Activated effector memory CD4-positive, alpha-beta T cell treated with anti-CD3 and anti-CD28 coated beads, Interleukin-2, amount 50 U/mL, for 16 hours (primary cell): ENCODE measurements around the gene APOC3.

ENCODE experiments used
- DNase-seq: peaks from one replicate; pipeline ENCODE4 v3.0.0-alpha.2; 2020

Gene APOC3

GRCh38 chr11:116807601-116808261 lies 22.0 kb upstream of the APOC3 start:
- DNase-seq = no peak

DNA sequence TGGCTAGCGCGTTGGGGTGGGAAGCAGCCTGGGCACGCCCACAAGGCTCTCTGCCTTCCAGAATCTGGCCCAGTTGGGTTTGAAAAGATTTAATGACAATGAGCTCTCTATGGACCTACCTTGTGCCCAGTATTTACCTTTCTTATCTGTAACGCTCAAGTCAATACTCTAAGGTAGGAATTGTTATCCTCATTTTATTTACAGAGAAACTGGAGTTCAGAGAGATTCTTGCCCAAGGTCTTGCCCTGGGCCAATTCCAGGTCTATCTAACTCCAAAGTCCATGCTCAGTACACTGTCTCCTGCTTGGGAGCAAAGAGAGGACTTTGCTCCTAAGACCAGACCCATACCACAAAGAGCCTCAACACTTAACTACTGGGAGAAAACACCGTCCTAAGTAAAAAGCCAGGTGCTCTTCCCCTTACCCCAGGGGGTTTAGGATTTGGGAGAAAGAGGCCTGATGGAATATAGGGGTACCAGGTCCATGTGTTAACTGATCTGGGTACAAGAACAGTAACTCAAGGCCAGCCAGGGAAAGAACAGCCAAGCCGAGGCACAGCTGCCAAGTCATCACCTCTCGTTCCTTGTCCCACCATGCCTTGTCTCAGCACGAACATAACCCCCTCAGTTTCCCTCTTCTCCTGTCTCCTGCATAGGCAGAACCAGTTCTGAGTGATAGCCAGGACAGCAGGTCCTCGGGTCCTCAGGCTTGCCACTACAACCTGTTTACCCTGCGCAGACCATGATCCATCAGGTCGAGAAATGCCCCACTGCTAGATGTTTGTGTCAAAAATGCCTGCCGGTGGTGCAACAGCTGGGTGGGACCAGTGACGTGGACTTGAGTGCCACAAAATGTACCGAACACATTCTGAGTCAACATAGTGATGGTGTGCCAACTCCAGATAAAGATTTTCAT lies 21.2 kb upstream of the APOC3 start:
- no peak for DNase-seq

- DNase-seq = no peak
These were observed 18.5 kb upstream of the APOC3 start for GRCh38 chr11:116811194-116811593.

- DNase-seq = no peak
These were observed 17.6 kb upstream of the APOC3 start for GRCh38 chr11:116812109-116812508.

GRCh38 chr11:116813170-116813569 lies 16.5 kb upstream of the APOC3 start:
- DNase-seq = no peak

DNA sequence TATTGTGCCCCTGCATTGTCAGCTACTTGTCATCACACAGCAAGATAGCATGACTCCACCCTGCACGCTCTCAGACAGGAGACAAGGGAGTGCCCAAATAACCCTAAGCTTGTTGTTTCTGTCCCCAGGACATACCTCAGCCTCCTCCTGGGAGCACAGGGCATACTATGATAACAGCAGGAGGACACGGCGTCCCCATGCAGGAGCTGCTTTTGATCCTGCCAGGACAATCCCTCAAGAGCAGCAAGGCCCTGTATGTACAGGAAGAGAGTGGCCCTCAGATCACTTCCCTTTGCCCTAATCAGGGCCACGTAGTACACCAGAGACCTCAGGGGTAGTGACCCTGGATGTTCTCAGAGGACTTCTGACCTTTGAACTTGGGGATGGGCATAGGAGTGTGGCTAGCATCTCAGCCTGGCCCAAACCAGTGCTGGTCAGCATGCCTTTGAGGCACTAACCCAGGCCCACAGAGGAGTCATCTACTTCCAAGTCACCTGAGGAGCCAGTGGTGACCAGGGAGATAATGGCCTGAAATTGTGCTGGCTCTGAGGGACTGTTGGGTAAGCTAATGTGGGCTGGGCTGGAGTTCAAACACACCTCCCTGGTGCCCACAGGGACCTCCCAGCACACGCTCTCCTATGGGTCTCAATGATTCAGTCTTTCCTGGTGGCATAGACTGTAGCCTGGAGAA lies 15.8 kb upstream of the APOC3 start:
- DNase-seq = no peak

- no peak for DNase-seq
These were observed 15.2 kb upstream of the APOC3 start for GRCh38 chr11:116814502-116814901.

GRCh38 chr11:116819049-116819448 lies 10.7 kb upstream of the APOC3 start:
- no peak for DNase-seq

DNA sequence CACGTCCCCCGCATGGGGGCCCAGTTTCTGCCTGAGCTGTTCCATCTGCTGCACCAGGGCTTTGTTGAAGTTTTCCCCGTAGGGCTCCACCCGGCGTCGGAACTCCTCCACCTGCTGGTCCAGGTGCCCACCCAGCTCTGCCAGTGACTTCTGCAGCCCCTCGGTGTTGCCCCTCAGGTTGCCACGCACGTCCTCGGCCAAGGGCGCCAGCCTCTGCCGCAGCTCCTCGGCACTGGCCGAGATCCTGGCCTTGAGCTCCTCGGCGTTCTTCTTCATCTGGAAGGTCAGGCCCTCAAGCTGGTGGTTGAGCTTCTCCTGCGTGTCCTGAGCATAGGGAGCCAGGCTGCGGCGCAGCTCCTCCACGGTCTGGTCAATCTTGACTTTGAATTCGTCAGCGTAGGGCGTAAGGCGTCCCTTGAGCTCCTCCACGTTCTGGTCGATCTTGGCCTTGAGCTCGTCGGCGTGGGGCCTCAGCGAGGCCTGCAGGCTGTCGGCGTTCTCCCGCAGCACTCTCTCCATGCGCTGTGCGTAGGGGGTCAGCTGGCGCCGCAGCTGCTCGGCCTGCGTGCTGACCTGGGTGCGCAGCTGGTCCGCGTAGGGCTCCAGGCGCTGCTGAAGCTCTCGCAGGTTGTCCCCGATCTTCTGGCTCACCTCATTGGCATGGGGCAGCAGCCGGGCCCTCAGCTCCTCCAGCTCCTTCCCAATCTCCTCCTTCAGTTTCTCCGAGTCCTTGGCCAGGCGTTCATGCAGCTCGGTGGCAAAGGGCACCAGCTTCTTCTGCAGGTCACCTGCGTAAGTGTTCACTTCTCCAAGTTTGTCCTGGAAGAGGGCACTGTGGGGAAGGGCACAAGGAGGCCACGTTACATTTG lies 8.4 kb upstream of the APOC3 start:
- DNase-seq = no peak

- no peak for DNase-seq
These were observed 7.1 kb upstream of the APOC3 start for GRCh38 chr11:116822575-116822974.

DNA sequence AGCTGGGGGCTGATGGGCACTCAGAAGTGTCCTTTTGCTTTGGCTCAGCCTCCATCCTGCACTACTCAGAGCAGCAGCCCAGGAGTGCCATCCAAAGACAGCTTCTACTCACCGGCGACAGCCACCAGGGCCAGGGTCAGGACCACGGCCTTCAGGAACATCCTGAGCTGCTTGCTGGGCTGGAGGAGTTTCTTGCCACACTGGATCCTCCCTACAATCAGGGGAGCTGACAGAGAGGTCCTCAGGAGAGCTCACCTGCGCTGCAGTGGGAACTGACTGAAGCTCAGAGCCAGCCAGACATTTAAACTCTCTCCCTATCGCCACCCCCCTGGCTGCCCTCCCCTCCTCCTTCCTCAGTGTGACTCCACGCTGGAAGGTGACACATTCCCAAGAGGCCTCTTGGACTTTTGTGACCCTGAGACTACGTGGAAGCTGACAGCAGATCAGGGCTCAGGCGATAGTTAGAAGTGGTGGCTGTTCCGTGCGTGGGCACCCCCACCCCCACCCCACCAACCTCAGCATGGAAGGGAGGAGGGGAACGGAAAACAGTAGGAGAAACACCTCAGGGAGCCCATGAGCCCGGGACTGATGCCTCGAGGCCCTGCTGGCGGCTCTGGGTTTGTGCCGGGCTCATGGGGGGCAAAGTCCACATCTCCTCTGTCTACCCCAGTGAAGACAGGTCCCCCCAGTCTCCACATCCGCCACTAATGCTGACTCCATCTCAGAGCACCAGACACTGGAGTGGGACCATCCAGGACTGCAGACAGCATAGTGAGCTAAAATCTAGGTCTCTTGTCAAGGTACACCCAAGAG lies 6.5 kb upstream of the APOC3 start, which contains the start of gene APOA4:
APOA4 (minus strand) TSS at position 274 of the 813 bp plus-strand sequence; CDS start at position 161, 113 bp downstream.
- DNase-seq = no peak

- DNase-seq = peak; percentile 55
These were observed 4.3 kb upstream of the APOC3 start for GRCh38 chr11:116825434-116825833.

DNA sequence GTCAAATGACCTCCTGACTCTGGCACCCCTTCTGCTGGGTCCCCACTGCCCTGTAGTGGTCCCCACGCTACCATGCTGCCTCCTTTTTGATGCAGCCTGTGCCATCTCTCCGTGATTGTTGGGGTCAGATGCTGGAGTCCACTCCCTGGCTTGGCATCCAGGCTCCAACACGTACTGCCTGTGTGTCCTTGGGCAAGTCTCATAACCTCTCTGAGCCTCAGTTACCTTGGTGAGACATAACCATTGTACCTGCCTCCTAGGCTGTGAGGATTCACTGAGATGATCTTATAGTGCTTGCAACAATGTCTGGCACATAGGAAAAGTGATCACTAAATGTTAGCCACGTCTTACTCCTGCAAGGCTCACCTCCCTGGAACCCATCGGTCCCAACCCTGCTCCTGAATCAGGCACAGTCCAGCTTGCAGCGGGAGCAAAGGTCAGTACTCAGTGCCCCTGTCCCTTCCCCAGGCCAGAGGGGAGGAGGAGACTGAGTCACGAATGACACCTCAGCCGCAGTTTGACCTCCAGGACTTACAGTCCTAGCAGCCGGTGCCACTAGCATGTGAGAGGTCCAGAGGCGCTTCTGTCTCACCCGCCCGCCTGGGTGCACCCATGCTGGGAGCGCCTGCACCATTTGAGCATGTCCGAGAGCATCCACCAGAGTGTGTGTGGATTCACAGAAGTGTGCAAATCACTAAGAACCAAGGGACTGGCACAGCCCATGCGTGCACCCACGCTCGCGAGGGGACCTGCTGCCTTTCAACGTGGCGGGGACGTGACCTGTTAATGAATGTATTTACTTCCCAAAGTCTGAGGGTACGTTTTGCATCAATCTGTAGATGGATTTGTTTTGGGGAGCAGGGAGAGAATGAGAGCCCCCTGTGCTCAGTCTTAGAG lies 3.6 kb upstream of the APOC3 start:
- peak; percentile 50 for DNase-seq

DNA sequence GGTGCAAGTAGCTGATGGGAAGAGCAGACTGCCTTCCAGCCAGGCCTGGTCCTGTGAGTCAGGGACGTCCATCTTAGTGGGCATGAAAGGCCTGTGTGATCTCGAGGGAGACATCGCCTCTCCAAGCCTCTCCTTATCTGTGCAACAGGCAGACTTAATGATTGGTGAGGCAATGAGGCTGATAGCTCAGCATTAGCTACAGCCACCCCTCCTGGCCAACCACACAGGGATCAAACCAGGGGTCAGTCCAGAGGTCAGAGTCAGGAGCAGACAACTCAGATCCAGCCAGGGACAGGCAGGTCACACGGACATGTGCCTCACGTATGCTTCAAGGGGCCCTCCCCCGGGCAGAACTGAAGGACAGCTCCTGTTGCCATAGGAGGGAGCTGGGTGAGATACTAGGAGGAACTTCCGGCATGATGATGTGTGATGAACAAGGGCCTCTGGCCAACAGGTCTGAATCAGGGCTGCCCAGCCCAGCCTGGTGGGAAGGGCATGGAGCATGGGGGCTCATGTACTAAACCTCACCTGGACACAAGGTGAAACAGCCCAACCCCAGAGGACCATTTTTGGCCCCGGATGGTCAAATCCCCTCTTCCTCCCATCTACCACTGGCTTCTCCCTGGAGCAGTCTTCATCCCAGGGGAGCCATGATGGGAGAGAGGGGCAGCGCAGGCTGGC lies 2.8 kb upstream of the APOC3 start:
- peak; percentile 59 for DNase-seq

GRCh38 chr11:116827461-116827860 lies 2.2 kb upstream of the APOC3 start:
- DNase-seq = no peak

GRCh38 chr11:116828632-116829524 lies 829 bp upstream of the APOC3 start:
- DNase-seq = peak; percentile 37

- DNase-seq = no peak
These were observed 641 bp downstream of the APOC3 start for GRCh38 chr11:116830184-116830912.

DNA sequence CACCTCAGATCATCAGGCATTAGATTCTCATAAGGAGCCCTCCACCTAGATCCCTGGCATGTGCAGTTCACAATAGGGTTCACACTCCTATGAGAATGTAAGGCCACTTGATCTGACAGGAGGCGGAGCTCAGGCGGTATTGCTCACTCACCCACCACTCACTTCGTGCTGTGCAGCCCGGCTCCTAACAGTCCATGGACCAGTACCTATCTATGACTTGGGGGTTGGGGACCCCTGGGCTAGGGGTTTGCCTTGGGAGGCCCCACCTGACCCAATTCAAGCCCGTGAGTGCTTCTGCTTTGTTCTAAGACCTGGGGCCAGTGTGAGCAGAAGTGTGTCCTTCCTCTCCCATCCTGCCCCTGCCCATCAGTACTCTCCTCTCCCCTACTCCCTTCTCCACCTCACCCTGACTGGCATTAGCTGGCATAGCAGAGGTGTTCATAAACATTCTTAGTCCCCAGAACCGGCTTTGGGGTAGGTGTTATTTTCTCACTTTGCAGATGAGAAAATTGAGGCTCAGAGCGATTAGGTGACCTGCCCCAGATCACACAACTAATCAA lies 2.2 kb downstream of the APOC3 start:
- DNase-seq = no peak
